ENCODE results near the gene CHPF2. TPM values are rescaled to one million over a fixed set of nuclear protein-coding genes. Genes with fewer than 3 reads are reported as not detected.

Gene CHPF2
- total RNA-seq, 1 experiment from 2014 or later: 19.5 TPM

GRCh38 chr7:151213826-151214225 is 18.5 kb upstream of the CHPF2 start:
- Histone ChIP-seq H3K4me1 (ENCODE audit: control insufficient read depth in 1 of 2, insufficient read depth in 2 of 2, low read length in 2 of 2) (no peaks in the 10 kb centered on the region), H3K36me3 (ENCODE audit: control insufficient read depth in 1 of 2, insufficient read depth in 2 of 2, low read length in 2 of 2) (peaks cover 32 to 49% of the 10 kb centered on the region in 2 experiments; a peak in 3 of 4 replicates), H4K20me1 (ENCODE audit: insufficient read depth) (no peaks in the 10 kb centered on the region), H3K27me3 (ENCODE audit: insufficient read depth, low read length) (no peaks in the 10 kb centered on the region), H3K9me2 (ENCODE audit: insufficient read depth) (no peaks in the 10 kb centered on the region), H3K9ac (ENCODE audit: low read length) (no peak overlapping the region), H3K27ac (ENCODE audit: low read depth, low read length) (no peak overlapping the region), H3K4me3 (replicated peaks in 1 of 2; ENCODE audit: low read depth in 1 of 2, low read length in 2 of 2) (no peak overlapping the region), H2AFZ (ENCODE audit: low read depth, low read length, poor library complexity, severe bottlenecking) (no peak overlapping the region), H3K4me2 (ENCODE audit: low read length) (no peak overlapping the region), H3K9me3 (ENCODE audit: control insufficient read depth in 1 of 2, insufficient read depth in 1 of 2, low read depth in 1 of 2, low read length in 2 of 2) (no peaks in the 10 kb centered on the region), H3K79me2 (ENCODE audit: insufficient read depth, low read length) (no peaks in the 10 kb centered on the region)
- BruUV-seq (replicated peaks): no TSS peak
- ChIA-PET RAD21 (ENCODE audit: low non-redundant PET in 1 of 2, low total read pairs in 2 of 2, uncharacterized antibody in 2 of 2, unreplicated experiment in 2 of 2) (no interaction called here), POLR2A (interaction anchor here (1.3 kb wide), 1 partner anchor 14 kb away, joined by 4 read pairs; the partner anchor contains the start of gene ABCF2), CTCF (no interaction called here)
- ATAC-seq (no peak), DNase-seq (ENCODE audit: low read depth, low spot score) (no peak)
- intact Hi-C loops (cut with micrococcal nuclease): no loop called here
- TF ChIP-seq CTCF (IDR thresholded peaks at IDR 0.05 in 2 of 3, conservative IDR thresholded peaks at IDR 0.05 in 1 of 3; ENCODE audit: borderline replicate concordance in 1 of 3, insufficient read depth in 1 of 3, low read depth in 2 of 3, low read length in 2 of 3): no peak
- no peak for TF ChIP-seq SRF (IDR thresholded peaks at IDR 0.05; ENCODE audit: low read depth)
- no peak for TF ChIP-seq REST (IDR thresholded peaks at IDR 0.05; ENCODE audit: low read depth)
- TF ChIP-seq EGR1 (IDR thresholded peaks at IDR 0.05; ENCODE audit: low read depth): no peak
- TF ChIP-seq FOSL1 (IDR thresholded peaks at IDR 0.05; ENCODE audit: low read depth): no peak
- no peak for TF ChIP-seq EZH2 (IDR thresholded peaks at IDR 0.05)
- TF ChIP-seq YY1 (IDR thresholded peaks at IDR 0.05; ENCODE audit: extremely low read depth, insufficient replicate concordance, low read depth, low read length): no peak
- TF ChIP-seq RAD21 (IDR thresholded peaks at IDR 0.05; ENCODE audit: low read depth): no peak
- TF ChIP-seq ZFX (IDR thresholded peaks at IDR 0.05): no peak
- no peak for TF ChIP-seq JUND (IDR thresholded peaks at IDR 0.05)
- TF ChIP-seq ZNF274 (IDR thresholded peaks at IDR 0.05; ENCODE audit: low read depth, low read length): no peak

Measured in HCT116 (cell line).